Nephron progenitor cell (in vitro differentiated cells): ENCODE data around the gene URM1.

Source experiments
- DNase-seq: peaks from one replicate; pipeline ENCODE4 v3.0.0; 2021
- H3K27ac Mint-ChIP-seq: 2 replicates; pipeline ENCODE4 v1.8.0; 2021; ENCODE audit warnings: mild to moderate bottlenecking, moderate library complexity, mixed read lengths
- H3K27me3 Mint-ChIP-seq: 2 replicates; pipeline ENCODE4 v1.8.0; 2021; ENCODE audit warnings: mild to moderate bottlenecking, low read depth, mixed read lengths; ENCODE audit not compliant: poor library complexity
- H3K36me3 Mint-ChIP-seq: 2 replicates; pipeline ENCODE4 v1.8.0; 2021; ENCODE audit warnings: low read depth, mixed read lengths
- H3K4me1 Mint-ChIP-seq: 2 replicates; pipeline ENCODE4 v1.8.0; 2021; ENCODE audit warnings: mixed read lengths
- H3K4me3 Mint-ChIP-seq: 2 replicates; pipeline ENCODE4 v1.8.0; 2021; ENCODE audit warnings: mild to moderate bottlenecking, moderate library complexity, mixed read lengths
- H3K9me3 Mint-ChIP-seq: 2 replicates; pipeline ENCODE4 v1.8.0; 2021; ENCODE audit warnings: mild to moderate bottlenecking, moderate library complexity, mixed read lengths
- CTCF ChIP-seq: fragments of 200-600 bp; sonication (generic); IDR thresholded peaks from 2 replicates; pipeline ENCODE4 v1.5.0; 2021; ENCODE audit warnings: antibody characterized with exemption

URM1 gene

GRCh38 chr9:128360826-128361225 is 10.3 kb upstream of the URM1 start:
- Mint-ChIP-seq H3K27me3 (peaks cover 6% of the 10 kb centered on the region), H3K4me1 (peaks cover 29% of the 10 kb centered on the region), H3K36me3 (peaks cover 5% of the 10 kb centered on the region), H3K9me3 (no peaks in the 10 kb centered on the region), H3K4me3 (no peak overlapping the region), H3K27ac (no peak overlapping the region)
- TF ChIP-seq CTCF = no peak
- no peak for DNase-seq

- Mint-ChIP-seq H3K27ac (no peak overlapping the region), H3K9me3 (no peaks in the 10 kb centered on the region), H3K36me3 (no peaks in the 10 kb centered on the region), H3K27me3 (peaks cover 10% of the 10 kb centered on the region), H3K4me1 (peaks cover 30% of the 10 kb centered on the region), H3K4me3 (no peak overlapping the region)
- no peak for TF ChIP-seq CTCF
- DNase-seq = no peak
Measured at GRCh38 chr9:128361296-128361985, 9.7 kb upstream of the URM1 start.

- Mint-ChIP-seq H3K36me3 (no peaks in the 10 kb centered on the region), H3K4me3 (peak overlapping the region; percentile 49), H3K27ac (no peak overlapping the region), H3K9me3 (no peaks in the 10 kb centered on the region), H3K27me3 (peaks cover 16% of the 10 kb centered on the region), H3K4me1 (peaks cover 30% of the 10 kb centered on the region)
- peak; percentile 85 for TF ChIP-seq CTCF
- DNase-seq = peak; percentile 81
Measured at GRCh38 chr9:128361986-128362646, 9.1 kb upstream of the URM1 start.

GRCh38 chr9:128362774-128363173 is 8.4 kb upstream of the URM1 start:
- peaks cover 16% of the 10 kb centered on the region for H3K27me3 Mint-ChIP-seq
- H3K36me3 Mint-ChIP-seq = no peaks in the 10 kb centered on the region
- DNase-seq = no peak
- H3K4me1 Mint-ChIP-seq = peaks cover 30% of the 10 kb centered on the region
- no peak overlapping the region for H3K27ac Mint-ChIP-seq
- H3K4me3 Mint-ChIP-seq = no peak overlapping the region
- no peaks in the 10 kb centered on the region for H3K9me3 Mint-ChIP-seq
- TF ChIP-seq CTCF = no peak

GRCh38 chr9:128365525-128365924 is 5.6 kb upstream of the URM1 start:
- no peak for TF ChIP-seq CTCF
- Mint-ChIP-seq H3K4me1 (peaks cover 37% of the 10 kb centered on the region), H3K27me3 (peaks cover 12% of the 10 kb centered on the region), H3K9me3 (no peaks in the 10 kb centered on the region), H3K36me3 (no peaks in the 10 kb centered on the region), H3K4me3 (peak overlapping the region; percentile 68), H3K27ac (no peak overlapping the region)
- no peak for DNase-seq
